Measurements from ENCODE around the gene PPIE.

Gene PPIE

GRCh38 chr1:39738622-39739366 is at the start of gene PPIE:
Gene PPIE, plus strand, starts transcription at chr1:39738882. Its CDS starts 19 bp downstream, at chr1:39738901.
- peak within 1 kb of the TSS; percentile 89 for H3K4me3 Mint-ChIP-seq
- intact Hi-C loops (cut with micrococcal nuclease), result no loop called here
- H3K27me3 Mint-ChIP-seq, result peaks cover 23% of the 10 kb centered on the region
- peaks cover 13% of the 10 kb centered on the region for H3K4me1 Mint-ChIP-seq (ENCODE audit: low read depth)
- H3K27ac Mint-ChIP-seq, result peak within 1 kb of the TSS; percentile 91
- peaks cover 6% of the 10 kb centered on the region for H3K9me3 Mint-ChIP-seq
- peaks cover 52% of the 10 kb centered on the region for H3K36me3 Mint-ChIP-seq (ENCODE audit: low read depth)

GRCh38 chr1:39689214-39689613 is 49.5 kb upstream of the PPIE start:
- Mint-ChIP-seq H3K27ac (no peak overlapping the region), H3K4me3 (no peak overlapping the region), H3K9me3 (no peaks in the 10 kb centered on the region), H3K36me3 (ENCODE audit: low read depth) (no peaks in the 10 kb centered on the region), H3K4me1 (ENCODE audit: low read depth) (peaks cover 20% of the 10 kb centered on the region), H3K27me3 (peaks cover 92% of the 10 kb centered on the region)
- intact Hi-C loops (cut with micrococcal nuclease), result no loop called here

- H3K36me3 Mint-ChIP-seq (ENCODE audit: low read depth), result no peaks in the 10 kb centered on the region
- H3K4me3 Mint-ChIP-seq, result no peak overlapping the region
- H3K27me3 Mint-ChIP-seq, result peaks cover 91% of the 10 kb centered on the region
- no peak overlapping the region for H3K27ac Mint-ChIP-seq
- H3K9me3 Mint-ChIP-seq, result no peaks in the 10 kb centered on the region
- intact Hi-C loops (cut with micrococcal nuclease), result no loop called here
- H3K4me1 Mint-ChIP-seq (ENCODE audit: low read depth), result peaks cover 21% of the 10 kb centered on the region
Observed at GRCh38 chr1:39689635-39690034, 49.0 kb upstream of the PPIE start.

GRCh38 chr1:39690225-39690624 is 48.5 kb upstream of the PPIE start:
- Mint-ChIP-seq H3K27me3 (peaks cover 91% of the 10 kb centered on the region), H3K36me3 (ENCODE audit: low read depth) (no peaks in the 10 kb centered on the region), H3K4me1 (ENCODE audit: low read depth) (peaks cover 26% of the 10 kb centered on the region), H3K9me3 (no peaks in the 10 kb centered on the region), H3K4me3 (no peak overlapping the region), H3K27ac (no peak overlapping the region)
- intact Hi-C loops (cut with micrococcal nuclease), result no loop called here

- H3K9me3 Mint-ChIP-seq, result no peaks in the 10 kb centered on the region
- H3K4me1 Mint-ChIP-seq (ENCODE audit: low read depth), result peaks cover 29% of the 10 kb centered on the region
Observed at GRCh38 chr1:39690794-39691382, 47.8 kb upstream of the PPIE start.

GRCh38 chr1:39691383-39692151 is 47.1 kb upstream of the PPIE start, which contains the start of gene HPCAL4:
Gene HPCAL4, minus strand, starts transcription at chr1:39691433. Its CDS starts 6,830 bp downstream, at chr1:39684603.
- Mint-ChIP-seq H3K4me1 (ENCODE audit: low read depth) (peaks cover 29% of the 10 kb centered on the region), H3K27ac (no peak within 1 kb of the TSS), H3K4me3 (peak within 1 kb of the TSS; percentile 51), H3K9me3 (no peaks in the 10 kb centered on the region), H3K27me3 (peaks cover 86% of the 10 kb centered on the region), H3K36me3 (ENCODE audit: low read depth) (no peaks in the 10 kb centered on the region)
- intact Hi-C loops (cut with micrococcal nuclease), result no loop called here

More at GRCh38 chr1:39690794-39691382, 47.8 kb upstream of the PPIE start:
- intact Hi-C loops (cut with micrococcal nuclease), result no loop called here
- peaks cover 89% of the 10 kb centered on the region for H3K27me3 Mint-ChIP-seq
- H3K36me3 Mint-ChIP-seq (ENCODE audit: low read depth), result no peaks in the 10 kb centered on the region
- H3K27ac Mint-ChIP-seq, result no peak overlapping the region
- H3K4me3 Mint-ChIP-seq, result peak overlapping the region; percentile 51

- Mint-ChIP-seq H3K36me3 (ENCODE audit: low read depth) (no peaks in the 10 kb centered on the region), H3K4me3 (peak overlapping the region; percentile 24), H3K4me1 (ENCODE audit: low read depth) (peaks cover 29% of the 10 kb centered on the region), H3K27me3 (peaks cover 88% of the 10 kb centered on the region), H3K27ac (no peak overlapping the region), H3K9me3 (no peaks in the 10 kb centered on the region)
- intact Hi-C loops (cut with micrococcal nuclease), result no loop called here
Observed at GRCh38 chr1:39692152-39693074, 46.3 kb upstream of the PPIE start.

GRCh38 chr1:39694026-39694425 is 44.7 kb upstream of the PPIE start:
- no peak overlapping the region for H3K4me3 Mint-ChIP-seq
- no peaks in the 10 kb centered on the region for H3K9me3 Mint-ChIP-seq
- no peak overlapping the region for H3K27ac Mint-ChIP-seq
- H3K36me3 Mint-ChIP-seq (ENCODE audit: low read depth), result no peaks in the 10 kb centered on the region
- peaks cover 29% of the 10 kb centered on the region for H3K4me1 Mint-ChIP-seq (ENCODE audit: low read depth)
- intact Hi-C loops (cut with micrococcal nuclease), result no loop called here
- H3K27me3 Mint-ChIP-seq, result peaks cover 83% of the 10 kb centered on the region

GRCh38 chr1:39695016-39695415 is 43.7 kb upstream of the PPIE start:
- no peak overlapping the region for H3K4me3 Mint-ChIP-seq
- H3K4me1 Mint-ChIP-seq (ENCODE audit: low read depth), result peaks cover 29% of the 10 kb centered on the region
- no peak overlapping the region for H3K27ac Mint-ChIP-seq
- H3K36me3 Mint-ChIP-seq (ENCODE audit: low read depth), result no peaks in the 10 kb centered on the region
- intact Hi-C loops (cut with micrococcal nuclease), result no loop called here
- H3K27me3 Mint-ChIP-seq, result peaks cover 77% of the 10 kb centered on the region
- H3K9me3 Mint-ChIP-seq, result no peaks in the 10 kb centered on the region

- H3K4me1 Mint-ChIP-seq (ENCODE audit: low read depth), result peaks cover 20% of the 10 kb centered on the region
- peaks cover 68% of the 10 kb centered on the region for H3K27me3 Mint-ChIP-seq
- no peaks in the 10 kb centered on the region for H3K36me3 Mint-ChIP-seq (ENCODE audit: low read depth)
- intact Hi-C loops (cut with micrococcal nuclease), result no loop called here
- H3K27ac Mint-ChIP-seq, result no peak overlapping the region
- no peaks in the 10 kb centered on the region for H3K9me3 Mint-ChIP-seq
- H3K4me3 Mint-ChIP-seq, result no peak overlapping the region
Observed at GRCh38 chr1:39696448-39696847, 42.2 kb upstream of the PPIE start.

- H3K4me1 Mint-ChIP-seq (ENCODE audit: low read depth), result peaks cover 14% of the 10 kb centered on the region
- no peak overlapping the region for H3K4me3 Mint-ChIP-seq
- no peaks in the 10 kb centered on the region for H3K36me3 Mint-ChIP-seq (ENCODE audit: low read depth)
- intact Hi-C loops (cut with micrococcal nuclease), result no loop called here
- no peaks in the 10 kb centered on the region for H3K9me3 Mint-ChIP-seq
- no peak overlapping the region for H3K27ac Mint-ChIP-seq
- peaks cover 49% of the 10 kb centered on the region for H3K27me3 Mint-ChIP-seq
Observed at GRCh38 chr1:39698568-39698967, 40.1 kb upstream of the PPIE start.

GRCh38 chr1:39699419-39699818 is 39.3 kb upstream of the PPIE start:
- Mint-ChIP-seq H3K27ac (no peak overlapping the region), H3K4me1 (ENCODE audit: low read depth) (peaks cover 14% of the 10 kb centered on the region), H3K27me3 (peaks cover 41% of the 10 kb centered on the region), H3K36me3 (ENCODE audit: low read depth) (no peaks in the 10 kb centered on the region), H3K9me3 (no peaks in the 10 kb centered on the region), H3K4me3 (no peak overlapping the region)
- intact Hi-C loops (cut with micrococcal nuclease), result no loop called here

GRCh38 chr1:39700348-39700747 is 38.3 kb upstream of the PPIE start:
- no peak overlapping the region for H3K4me3 Mint-ChIP-seq

More at GRCh38 chr1:39700348-39700747, 38.3 kb upstream of the PPIE start:
- H3K4me1 Mint-ChIP-seq (ENCODE audit: low read depth), result peaks cover 6% of the 10 kb centered on the region
- peaks cover 33% of the 10 kb centered on the region for H3K27me3 Mint-ChIP-seq
- intact Hi-C loops (cut with micrococcal nuclease), result no loop called here
- H3K36me3 Mint-ChIP-seq (ENCODE audit: low read depth), result no peaks in the 10 kb centered on the region
- no peaks in the 10 kb centered on the region for H3K9me3 Mint-ChIP-seq
- no peak overlapping the region for H3K27ac Mint-ChIP-seq

All from dendritic cell treated with granulocyte-macrophage colony-stimulating factor and Interleukin-4, amounts not matched to agents 40 ng/mL and 50 ng/mL, for 4 days (primary cell).